ENCODE measurements around the gene ATP5F1C.

ATP5F1C gene

GRCh38 chr10:7792541-7792940, 4.6 kb downstream of the ATP5F1C start:
- Histone ChIP-seq H3K4me1 (ENCODE audit: control insufficient read depth in 1 of 2, insufficient read depth in 2 of 2, low read length in 2 of 2) (peaks cover 17 to 32% of the 10 kb centered on the region in 2 donors), H3K36me3 (ENCODE audit: control insufficient read depth in 1 of 2, insufficient read depth in 2 of 2, low read length in 2 of 2) (peaks cover 9 to 17% of the 10 kb centered on the region in 2 donors), H3K9me3 (ENCODE audit: control insufficient read depth in 1 of 2, low read length in 2 of 2) (no peaks in the 10 kb centered on the region), H3K4me3 (ENCODE audit: low read depth in 1 of 2, low read length in 2 of 2) (no peak overlapping the region), H3K27ac (ENCODE audit: low read depth, low read length) (no peak overlapping the region), H3K9ac (ENCODE audit: low read depth in 1 of 2, low read length in 2 of 2) (no peak overlapping the region), H3K27me3 (ENCODE audit: control insufficient read depth in 1 of 2, insufficient read depth in 2 of 2, low read length in 2 of 2) (no peaks in the 10 kb centered on the region)

GRCh38 chr10:7794251-7795026, 6.5 kb downstream of the ATP5F1C start:
- Histone ChIP-seq H3K27me3 (ENCODE audit: control insufficient read depth in 1 of 2, insufficient read depth in 2 of 2, low read length in 2 of 2) (no peaks in the 10 kb centered on the region), H3K9ac (ENCODE audit: low read depth in 1 of 2, low read length in 2 of 2) (no peak overlapping the region), H3K9me3 (ENCODE audit: control insufficient read depth in 1 of 2, low read length in 2 of 2) (no peaks in the 10 kb centered on the region), H3K4me3 (ENCODE audit: low read depth in 1 of 2, low read length in 2 of 2) (no peak overlapping the region), H3K4me1 (ENCODE audit: control insufficient read depth in 1 of 2, insufficient read depth in 2 of 2, low read length in 2 of 2) (peaks cover 6 to 27% of the 10 kb centered on the region in 2 donors), H3K27ac (ENCODE audit: low read depth, low read length) (no peak overlapping the region), H3K36me3 (ENCODE audit: control insufficient read depth in 1 of 2, insufficient read depth in 2 of 2, low read length in 2 of 2) (peaks cover 20 to 27% of the 10 kb centered on the region in 2 donors)

- H3K9me3 ChIP-seq (ENCODE audit: control insufficient read depth in 1 of 2, low read length in 2 of 2), result no peaks in the 10 kb centered on the region
- H3K27me3 ChIP-seq (ENCODE audit: control insufficient read depth in 1 of 2, insufficient read depth in 2 of 2, low read length in 2 of 2), result no peaks in the 10 kb centered on the region
- H3K9ac ChIP-seq (ENCODE audit: low read depth in 1 of 2, low read length in 2 of 2), result no peak overlapping the region
- H3K36me3 ChIP-seq (ENCODE audit: control insufficient read depth in 1 of 2, insufficient read depth in 2 of 2, low read length in 2 of 2), result peaks cover 24 to 36% of the 10 kb centered on the region in 2 donors
- no peak overlapping the region for H3K4me3 ChIP-seq (ENCODE audit: low read depth in 1 of 2, low read length in 2 of 2)
- peaks cover 0 to 16% of the 10 kb centered on the region in 2 donors for H3K4me1 ChIP-seq (ENCODE audit: control insufficient read depth in 1 of 2, insufficient read depth in 2 of 2, low read length in 2 of 2)
- H3K27ac ChIP-seq (ENCODE audit: low read depth, low read length), result no peak overlapping the region
These were observed 7.6 kb downstream of the ATP5F1C start for GRCh38 chr10:7795605-7796004.

- H3K27me3 ChIP-seq (ENCODE audit: control insufficient read depth in 1 of 2, insufficient read depth in 2 of 2, low read length in 2 of 2), result no peaks in the 10 kb centered on the region
- no peaks in the 10 kb centered on the region for H3K9me3 ChIP-seq (ENCODE audit: control insufficient read depth in 1 of 2, low read length in 2 of 2)
- H3K4me3 ChIP-seq (ENCODE audit: low read depth in 1 of 2, low read length in 2 of 2), result no peak overlapping the region
- peaks cover 34 to 51% of the 10 kb centered on the region in 2 donors for H3K36me3 ChIP-seq (ENCODE audit: control insufficient read depth in 1 of 2, insufficient read depth in 2 of 2, low read length in 2 of 2)
- peaks cover 0 to 6% of the 10 kb centered on the region in 2 donors for H3K4me1 ChIP-seq (ENCODE audit: control insufficient read depth in 1 of 2, insufficient read depth in 2 of 2, low read length in 2 of 2)
- no peak overlapping the region for H3K27ac ChIP-seq (ENCODE audit: low read depth, low read length)
- H3K9ac ChIP-seq (ENCODE audit: low read depth in 1 of 2, low read length in 2 of 2), result no peak overlapping the region
These were observed 9.6 kb downstream of the ATP5F1C start for GRCh38 chr10:7797582-7797981.

GRCh38 chr10:7802606-7803005, 14.6 kb downstream of the ATP5F1C start:
- Histone ChIP-seq H3K27me3 (ENCODE audit: control insufficient read depth in 1 of 2, insufficient read depth in 2 of 2, low read length in 2 of 2) (no peaks in the 10 kb centered on the region), H3K36me3 (ENCODE audit: control insufficient read depth in 1 of 2, insufficient read depth in 2 of 2, low read length in 2 of 2) (peaks cover 46 to 74% of the 10 kb centered on the region in 2 donors), H3K4me1 (ENCODE audit: control insufficient read depth in 1 of 2, insufficient read depth in 2 of 2, low read length in 2 of 2) (no peaks in the 10 kb centered on the region), H3K9me3 (ENCODE audit: control insufficient read depth in 1 of 2, low read length in 2 of 2) (no peaks in the 10 kb centered on the region), H3K9ac (ENCODE audit: low read depth in 1 of 2, low read length in 2 of 2) (no peak overlapping the region), H3K4me3 (ENCODE audit: low read depth in 1 of 2, low read length in 2 of 2) (no peak overlapping the region), H3K27ac (ENCODE audit: low read depth, low read length) (no peak overlapping the region)

- Histone ChIP-seq H3K4me3 (ENCODE audit: low read depth in 1 of 2, low read length in 2 of 2) (no peak overlapping the region), H3K27me3 (ENCODE audit: control insufficient read depth in 1 of 2, insufficient read depth in 2 of 2, low read length in 2 of 2) (no peaks in the 10 kb centered on the region), H3K36me3 (ENCODE audit: control insufficient read depth in 1 of 2, insufficient read depth in 2 of 2, low read length in 2 of 2) (peaks cover 43 to 74% of the 10 kb centered on the region in 2 donors), H3K9me3 (ENCODE audit: control insufficient read depth in 1 of 2, low read length in 2 of 2) (no peaks in the 10 kb centered on the region), H3K4me1 (ENCODE audit: control insufficient read depth in 1 of 2, insufficient read depth in 2 of 2, low read length in 2 of 2) (no peaks in the 10 kb centered on the region), H3K27ac (ENCODE audit: low read depth, low read length) (no peak overlapping the region), H3K9ac (ENCODE audit: low read depth in 1 of 2, low read length in 2 of 2) (no peak overlapping the region)
These were observed 16.2 kb downstream of the ATP5F1C start for GRCh38 chr10:7804216-7804615.

GRCh38 chr10:7804741-7805140, 16.8 kb downstream of the ATP5F1C start:
- no peaks in the 10 kb centered on the region for H3K9me3 ChIP-seq (ENCODE audit: control insufficient read depth in 1 of 2, low read length in 2 of 2)
- no peaks in the 10 kb centered on the region for H3K4me1 ChIP-seq (ENCODE audit: control insufficient read depth in 1 of 2, insufficient read depth in 2 of 2, low read length in 2 of 2)
- H3K9ac ChIP-seq (ENCODE audit: low read depth in 1 of 2, low read length in 2 of 2), result no peak overlapping the region
- no peaks in the 10 kb centered on the region for H3K27me3 ChIP-seq (ENCODE audit: control insufficient read depth in 1 of 2, insufficient read depth in 2 of 2, low read length in 2 of 2)
- no peak overlapping the region for H3K4me3 ChIP-seq (ENCODE audit: low read depth in 1 of 2, low read length in 2 of 2)
- peaks cover 37 to 69% of the 10 kb centered on the region in 2 donors for H3K36me3 ChIP-seq (ENCODE audit: control insufficient read depth in 1 of 2, insufficient read depth in 2 of 2, low read length in 2 of 2)
- no peak overlapping the region for H3K27ac ChIP-seq (ENCODE audit: low read depth, low read length)

- Histone ChIP-seq H3K4me3 (ENCODE audit: low read depth in 1 of 2, low read length in 2 of 2) (no peak overlapping the region), H3K9ac (ENCODE audit: low read depth in 1 of 2, low read length in 2 of 2) (no peak overlapping the region), H3K4me1 (ENCODE audit: control insufficient read depth in 1 of 2, insufficient read depth in 2 of 2, low read length in 2 of 2) (peaks cover 0 to 3% of the 10 kb centered on the region in 2 donors), H3K9me3 (ENCODE audit: control insufficient read depth in 1 of 2, low read length in 2 of 2) (no peaks in the 10 kb centered on the region), H3K27me3 (ENCODE audit: control insufficient read depth in 1 of 2, insufficient read depth in 2 of 2, low read length in 2 of 2) (no peaks in the 10 kb centered on the region), H3K27ac (ENCODE audit: low read depth, low read length) (no peak overlapping the region), H3K36me3 (ENCODE audit: control insufficient read depth in 1 of 2, insufficient read depth in 2 of 2, low read length in 2 of 2) (peaks cover 20 to 34% of the 10 kb centered on the region in 2 donors)
These were observed 20.8 kb downstream of the ATP5F1C start for GRCh38 chr10:7808686-7809267.

- Histone ChIP-seq H3K27me3 (ENCODE audit: control insufficient read depth in 1 of 2, insufficient read depth in 2 of 2, low read length in 2 of 2) (no peaks in the 10 kb centered on the region), H3K4me3 (ENCODE audit: low read depth in 1 of 2, low read length in 2 of 2) (no peak overlapping the region), H3K9ac (ENCODE audit: low read depth in 1 of 2, low read length in 2 of 2) (no peak overlapping the region), H3K36me3 (ENCODE audit: control insufficient read depth in 1 of 2, insufficient read depth in 2 of 2, low read length in 2 of 2) (peaks cover 4 to 18% of the 10 kb centered on the region in 2 donors), H3K27ac (ENCODE audit: low read depth, low read length) (no peak overlapping the region), H3K4me1 (ENCODE audit: control insufficient read depth in 1 of 2, insufficient read depth in 2 of 2, low read length in 2 of 2) (peaks cover 0 to 3% of the 10 kb centered on the region in 2 donors), H3K9me3 (ENCODE audit: control insufficient read depth in 1 of 2, low read length in 2 of 2) (no peaks in the 10 kb centered on the region)
These were observed 22.5 kb downstream of the ATP5F1C start for GRCh38 chr10:7810443-7810842.

GRCh38 chr10:7811000-7811399, 23.0 kb downstream of the ATP5F1C start:
- no peak overlapping the region for H3K9ac ChIP-seq (ENCODE audit: low read depth in 1 of 2, low read length in 2 of 2)
- H3K36me3 ChIP-seq (ENCODE audit: control insufficient read depth in 1 of 2, insufficient read depth in 2 of 2, low read length in 2 of 2), result peaks cover 4 to 18% of the 10 kb centered on the region in 2 donors
- no peak overlapping the region for H3K4me3 ChIP-seq (ENCODE audit: low read depth in 1 of 2, low read length in 2 of 2)
- no peaks in the 10 kb centered on the region for H3K27me3 ChIP-seq (ENCODE audit: control insufficient read depth in 1 of 2, insufficient read depth in 2 of 2, low read length in 2 of 2)
- H3K27ac ChIP-seq (ENCODE audit: low read depth, low read length), result no peak overlapping the region
- no peaks in the 10 kb centered on the region for H3K9me3 ChIP-seq (ENCODE audit: control insufficient read depth in 1 of 2, low read length in 2 of 2)
- H3K4me1 ChIP-seq (ENCODE audit: control insufficient read depth in 1 of 2, insufficient read depth in 2 of 2, low read length in 2 of 2), result peaks cover 0 to 3% of the 10 kb centered on the region in 2 donors
